ENCODE measurements around the gene ACTR1B. TPM values are rescaled to one million over a fixed set of nuclear protein-coding genes. Genes with fewer than 3 reads are reported as not detected.

The ACTR1B gene
- total and polyA plus RNA-seq, 2 of the 4 experiments (the other 2 are of a cell fraction) = 40.5 to 68.8 TPM

- no peak overlapping the region for H4K5ac ChIP-seq (ENCODE audit: low read depth, low read length)
- 83% methylated on average over 1 of the region's 14 CpGs; no CpG with 5 or more reads in 1 of the 2 experiments for WGBS, 2 experiments (ENCODE audit: extremely low coverage in 2 of 2, insufficient read length in 1 of 2)
- no TSS peak for BruUV-seq (replicated peaks)
- dilution Hi-C loops (cut with HindIII; ENCODE audit: low sequenced_read_pairs, unreplicated experiment) = no loop called here
- H4K8ac ChIP-seq (ENCODE audit: low read depth in 2 of 2, low read length in 2 of 2) = no peak overlapping the region
- H3K36me3 ChIP-seq (ENCODE audit: control insufficient read depth, insufficient read depth, low read length) = no peaks in the 10 kb centered on the region
- ATAC-seq (ENCODE audit: low read depth) = peak; percentile 88
- in situ Hi-C loops (cut with MboI; ENCODE audit: low sequenced_read_pairs) = loop anchor here (10.0 kb wide), 1 partner anchor 103 kb away; no protein-coding TSS in a partner anchor
- no peak overlapping the region for H3K27ac ChIP-seq (ENCODE audit: insufficient read depth, low read length)
- intact Hi-C loops (cut with micrococcal nuclease) = loop anchor here (1.0 kb wide), 2 partner anchors 33 to 107 kb away; partner anchors contain the start of gene ACTR1B
- H2AK5ac ChIP-seq (ENCODE audit: low read depth, low read length) = no peak overlapping the region
- H2BK20ac ChIP-seq (ENCODE audit: low read depth, low read length) = no peak overlapping the region
- H3K4me1 ChIP-seq (ENCODE audit: control insufficient read depth, insufficient read depth, low read length) = no peaks in the 10 kb centered on the region
- H3K4me2 ChIP-seq (ENCODE audit: low read depth, low read length) = peak overlapping the region; percentile 53; the same call in 1 of the 2 replicates
- no peaks in the 10 kb centered on the region for H3K79me1 ChIP-seq (ENCODE audit: low read depth in 1 of 2, low read length in 2 of 2)
- no peak overlapping the region for H2BK120ac ChIP-seq (ENCODE audit: low read depth, low read length)
- H2BK5ac ChIP-seq (ENCODE audit: low read depth, low read length, poor library complexity, severe bottlenecking) = no peak overlapping the region
- H3K9me1 ChIP-seq (ENCODE audit: insufficient read depth, low read length) = no peaks in the 10 kb centered on the region
- H3K56ac ChIP-seq (ENCODE audit: extremely low read depth, insufficient read depth, low read length) = no peak overlapping the region
- ChIA-PET POLR2A (ENCODE audit: unreplicated experiment) (no interaction called here), CTCF (interaction anchor here (0.6 to 5.3 kb wide), 3 partner anchors 33 to 711 kb away, joined by 5 to 47 read pairs (median 6); partner anchors contain the start of gene ANKRD36B)
- H3K4ac ChIP-seq (ENCODE audit: low read depth, low read length) = no peak overlapping the region
- peak; percentile 69 for DNase-seq
- no peaks in the 10 kb centered on the region for H3K9me3 ChIP-seq (ENCODE audit: control insufficient read depth, insufficient read depth, low read length)
- H3K23ac ChIP-seq (ENCODE audit: low read depth, low read length) = no peak overlapping the region
- no peak overlapping the region for H2AFZ ChIP-seq (replicated peaks; ENCODE audit: low read length, poor library complexity)
- H3K27me3 ChIP-seq (ENCODE audit: control insufficient read depth, insufficient read depth, low read length) = no peaks in the 10 kb centered on the region; the same call in none of the 2 replicates
- H3K9ac ChIP-seq (ENCODE audit: low read depth, low read length) = no peak overlapping the region
- no peak overlapping the region; the same call in 1 of the 2 replicates for H3K4me3 ChIP-seq (ENCODE audit: insufficient read depth, low read depth, low read length)
- H4K91ac ChIP-seq (ENCODE audit: insufficient read depth, low read depth, low read length) = no peak overlapping the region
- no peak overlapping the region for H2AK9ac ChIP-seq (replicated peaks; ENCODE audit: low read depth, low read length, poor library complexity)
- no peak overlapping the region for H3K18ac ChIP-seq (ENCODE audit: low read depth, low read length)
- H4K20me1 ChIP-seq (ENCODE audit: insufficient read depth, low read length) = no peaks in the 10 kb centered on the region
- H3K14ac ChIP-seq (replicated peaks; ENCODE audit: low read depth, low read length) = no peak overlapping the region
- no peak overlapping the region for H2BK15ac ChIP-seq (ENCODE audit: low read depth, low read length)
- peak; percentile 41; the same call in 1 of the 2 replicates for TF ChIP-seq POLR2A (IDR thresholded peaks at IDR 0.05; ENCODE audit: low read depth, low read length)
- no peak for TF ChIP-seq RCOR1 (IDR thresholded peaks at IDR 0.05; ENCODE audit: insufficient replicate concordance, low read length)
- no peak for TF ChIP-seq FOS (IDR thresholded peaks at IDR 0.05; ENCODE audit: low read depth, low read length)
- TF ChIP-seq, protein P1, sequence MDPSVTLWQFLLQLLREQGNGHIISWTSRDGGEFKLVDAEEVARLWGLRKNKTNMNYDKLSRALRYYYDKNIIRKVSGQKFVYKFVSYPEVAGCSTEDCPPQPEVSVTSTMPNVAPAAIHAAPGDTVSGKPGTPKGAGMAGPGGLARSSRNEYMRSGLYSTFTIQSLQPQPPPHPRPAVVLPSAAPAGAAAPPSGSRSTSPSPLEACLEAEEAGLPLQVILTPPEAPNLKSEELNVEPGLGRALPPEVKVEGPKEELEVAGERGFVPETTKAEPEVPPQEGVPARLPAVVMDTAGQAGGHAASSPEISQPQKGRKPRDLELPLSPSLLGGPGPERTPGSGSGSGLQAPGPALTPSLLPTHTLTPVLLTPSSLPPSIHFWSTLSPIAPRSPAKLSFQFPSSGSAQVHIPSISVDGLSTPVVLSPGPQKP (IDR thresholded peaks at IDR 0.05; ENCODE audit: borderline replicate concordance, low read depth, low read length) = no peak
- no peak for TF ChIP-seq NFE2L2 (IDR thresholded peaks at IDR 0.05; ENCODE audit: low read depth, low read length)
- TF ChIP-seq SMC3 (IDR thresholded peaks at IDR 0.05; ENCODE audit: low read depth, low read length) = peak; percentile 100
- no peak for TF ChIP-seq RFX5 (IDR thresholded peaks at IDR 0.05; ENCODE audit: low read depth, low read length)
- no peak for TF ChIP-seq CHD1 (IDR thresholded peaks at IDR 0.05; ENCODE audit: low read depth, low read length)
- TF ChIP-seq CEBPB (IDR thresholded peaks at IDR 0.05; ENCODE audit: low read depth, low read length) = no peak
- no peak for TF ChIP-seq MAZ (IDR thresholded peaks at IDR 0.05; ENCODE audit: borderline replicate concordance, low read depth, low read length)
- TF ChIP-seq, protein P2, sequence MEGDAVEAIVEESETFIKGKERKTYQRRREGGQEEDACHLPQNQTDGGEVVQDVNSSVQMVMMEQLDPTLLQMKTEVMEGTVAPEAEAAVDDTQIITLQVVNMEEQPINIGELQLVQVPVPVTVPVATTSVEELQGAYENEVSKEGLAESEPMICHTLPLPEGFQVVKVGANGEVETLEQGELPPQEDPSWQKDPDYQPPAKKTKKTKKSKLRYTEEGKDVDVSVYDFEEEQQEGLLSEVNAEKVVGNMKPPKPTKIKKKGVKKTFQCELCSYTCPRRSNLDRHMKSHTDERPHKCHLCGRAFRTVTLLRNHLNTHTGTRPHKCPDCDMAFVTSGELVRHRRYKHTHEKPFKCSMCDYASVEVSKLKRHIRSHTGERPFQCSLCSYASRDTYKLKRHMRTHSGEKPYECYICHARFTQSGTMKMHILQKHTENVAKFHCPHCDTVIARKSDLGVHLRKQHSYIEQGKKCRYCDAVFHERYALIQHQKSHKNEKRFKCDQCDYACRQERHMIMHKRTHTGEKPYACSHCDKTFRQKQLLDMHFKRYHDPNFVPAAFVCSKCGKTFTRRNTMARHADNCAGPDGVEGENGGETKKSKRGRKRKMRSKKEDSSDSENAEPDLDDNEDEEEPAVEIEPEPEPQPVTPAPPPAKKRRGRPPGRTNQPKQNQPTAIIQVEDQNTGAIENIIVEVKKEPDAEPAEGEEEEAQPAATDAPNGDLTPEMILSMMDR (conservative IDR thresholded peaks at IDR 0.05; ENCODE audit: low read depth, low read length) = peak; percentile 99
- peak; percentile 99 for TF ChIP-seq RAD21 (IDR thresholded peaks at IDR 0.05; ENCODE audit: low read length)
- no peak for TF ChIP-seq MAFK (IDR thresholded peaks at IDR 0.05; ENCODE audit: low read depth, low read length)
- peak; percentile 56; the same call in 1 of the 2 replicates for TF ChIP-seq MXI1 (IDR thresholded peaks at IDR 0.05; ENCODE audit: borderline replicate concordance, low read depth, low read length)
- TF ChIP-seq BHLHE40 (IDR thresholded peaks at IDR 0.05; ENCODE audit: low read depth, low read length) = no peak
Observed at GRCh38 chr2:97697252-97698235, 33.7 kb upstream of the ACTR1B start.
